ENCODE data around the gene CASKIN1.

DNA sequence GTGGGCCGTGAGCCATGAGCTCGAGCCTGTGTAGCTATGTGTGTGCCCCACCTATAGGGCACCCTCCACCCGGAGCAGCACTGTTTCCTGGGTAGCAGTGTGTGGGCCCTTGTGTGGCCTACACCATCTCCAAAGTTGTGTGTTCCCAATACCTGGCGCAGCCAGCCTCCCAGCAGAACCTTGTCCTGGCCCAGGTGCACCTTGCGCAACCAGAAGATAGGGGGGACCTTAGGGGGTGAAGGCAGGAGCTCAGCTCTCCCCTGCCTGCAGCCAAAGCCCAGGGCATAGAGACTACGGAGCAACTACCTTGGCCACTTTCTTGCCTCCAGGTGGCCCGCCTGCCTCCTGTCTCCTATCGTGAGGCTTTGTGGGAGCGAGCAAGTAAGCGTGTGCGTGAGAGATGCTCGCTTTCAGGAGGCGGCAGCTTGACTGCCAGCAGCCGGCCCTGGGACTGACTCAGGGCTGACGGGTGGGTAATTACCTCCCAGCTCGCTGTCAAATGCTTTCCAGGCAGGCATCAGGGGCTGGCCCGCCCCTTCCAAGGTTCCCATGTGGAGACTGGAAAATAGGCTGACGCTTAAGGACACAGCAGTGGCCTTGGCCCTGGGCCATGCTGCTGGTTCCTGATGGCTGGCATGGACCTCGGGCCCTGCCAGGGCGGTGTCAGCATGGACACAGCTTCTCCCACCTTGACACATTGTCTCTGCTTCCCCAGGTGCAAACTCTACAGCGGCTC lies 21.8 kb downstream of the CASKIN1 start:
- TF ChIP-seq GATA3 (IDR thresholded peaks at IDR 0.05; ENCODE audit: low read depth, low read length) (no peak), GATA2 (IDR thresholded peaks at IDR 0.05; ENCODE audit: low read depth, low read length) (no peak)

Measured in SH-SY5Y (cell line).